C4-2B (cell line): ENCODE results near the gene STK26.

Experiments
- ZFX ChIP-seq: fragments of 450-650 bp; IDR thresholded peaks from 2 replicates; pipeline ENCODE4 v1.6.1; 2017
- TF ChIP-seq, protein P1 (sequence below): fragments of 450-650 bp; conservative IDR thresholded peaks from 2 replicates; pipeline ENCODE4 v1.5.1; 2017; ENCODE audit warnings: mild to moderate bottlenecking

DNA sequence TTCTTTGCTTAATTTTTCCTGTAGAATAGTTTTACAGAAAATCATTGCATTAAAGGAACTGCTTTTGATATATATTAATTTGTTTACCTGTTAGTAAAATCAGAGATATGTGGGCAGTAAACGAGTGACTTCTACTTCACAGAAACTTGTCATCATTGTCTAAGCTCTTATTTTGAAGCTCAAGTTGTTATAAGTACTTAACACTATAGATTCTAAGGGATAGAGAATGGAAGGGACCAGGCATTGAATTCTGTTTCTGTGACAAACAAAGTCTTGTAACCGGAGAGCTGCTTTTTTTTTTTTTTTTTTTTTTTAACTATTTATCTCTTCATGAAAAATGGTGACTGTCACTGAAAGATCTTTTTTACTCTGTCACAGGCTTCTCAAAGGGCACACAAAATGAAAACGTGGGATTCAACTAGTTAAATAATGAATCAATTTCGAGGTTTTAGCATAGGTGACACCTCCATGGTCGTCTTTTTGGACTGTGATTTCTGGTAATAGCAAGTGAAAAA is 14.4 kb downstream of the STK26 start:
- TF ChIP-seq, protein P1, sequence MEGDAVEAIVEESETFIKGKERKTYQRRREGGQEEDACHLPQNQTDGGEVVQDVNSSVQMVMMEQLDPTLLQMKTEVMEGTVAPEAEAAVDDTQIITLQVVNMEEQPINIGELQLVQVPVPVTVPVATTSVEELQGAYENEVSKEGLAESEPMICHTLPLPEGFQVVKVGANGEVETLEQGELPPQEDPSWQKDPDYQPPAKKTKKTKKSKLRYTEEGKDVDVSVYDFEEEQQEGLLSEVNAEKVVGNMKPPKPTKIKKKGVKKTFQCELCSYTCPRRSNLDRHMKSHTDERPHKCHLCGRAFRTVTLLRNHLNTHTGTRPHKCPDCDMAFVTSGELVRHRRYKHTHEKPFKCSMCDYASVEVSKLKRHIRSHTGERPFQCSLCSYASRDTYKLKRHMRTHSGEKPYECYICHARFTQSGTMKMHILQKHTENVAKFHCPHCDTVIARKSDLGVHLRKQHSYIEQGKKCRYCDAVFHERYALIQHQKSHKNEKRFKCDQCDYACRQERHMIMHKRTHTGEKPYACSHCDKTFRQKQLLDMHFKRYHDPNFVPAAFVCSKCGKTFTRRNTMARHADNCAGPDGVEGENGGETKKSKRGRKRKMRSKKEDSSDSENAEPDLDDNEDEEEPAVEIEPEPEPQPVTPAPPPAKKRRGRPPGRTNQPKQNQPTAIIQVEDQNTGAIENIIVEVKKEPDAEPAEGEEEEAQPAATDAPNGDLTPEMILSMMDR: no peak
- no peak for TF ChIP-seq ZFX
